ENCODE measurements around the gene HTR4. TPM values are rescaled to one million over a fixed set of nuclear protein-coding genes. Genes with fewer than 3 reads are reported as not detected.

The HTR4 gene
- total and polyA plus RNA-seq, 2 donors (not counting 3 experiments of a cell fraction or from before 2014, with no cell fraction given) = not detected

DNA sequence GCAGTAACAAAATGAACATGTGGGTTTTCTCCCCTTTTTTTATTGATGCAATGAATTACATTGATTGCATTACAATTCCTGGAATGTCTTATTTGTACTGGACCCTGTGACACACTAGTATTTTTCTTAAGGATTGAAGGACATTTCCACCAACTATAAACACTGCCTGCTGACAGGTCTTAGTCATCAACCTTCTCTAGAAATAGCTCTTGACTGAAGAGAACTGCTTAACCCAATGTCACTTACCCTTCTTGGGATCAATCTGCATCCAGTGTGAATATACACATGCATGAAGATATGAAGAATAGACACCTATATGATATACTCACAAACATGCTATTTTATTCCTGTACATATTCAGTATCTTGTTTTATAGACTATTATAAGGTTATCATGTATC, 140.0 kb downstream of the HTR4 start:
- H3K27me3 ChIP-seq (ENCODE audit: control insufficient read depth in 2 of 2, insufficient read depth in 2 of 2, low read length in 2 of 2) = peaks cover 0 to 2% of the 10 kb centered on the region in 2 experiments
- CTCF ChIA-PET = no interaction called here

DNA sequence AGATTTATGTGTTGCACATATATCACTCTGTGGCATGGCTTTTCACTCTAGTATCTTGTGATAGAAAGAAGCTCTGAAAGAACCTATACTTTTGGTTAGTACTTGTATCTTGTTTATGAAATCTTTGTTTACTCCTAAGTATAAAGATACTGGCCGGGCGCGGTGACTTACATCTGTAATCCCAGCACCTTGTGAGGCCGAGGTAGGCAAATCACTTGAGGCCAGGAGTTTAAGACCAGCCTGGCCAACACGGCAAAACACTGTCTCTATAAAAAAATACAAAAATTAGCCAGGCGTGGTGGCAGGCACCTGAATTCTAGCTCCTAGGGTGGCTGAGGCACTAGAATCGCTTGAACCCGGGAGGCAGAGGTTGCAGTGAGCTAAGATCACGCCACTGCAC, 141.8 kb downstream of the HTR4 start:
- FAIRE-seq = no peak
- no peak overlapping the region for H2AFZ ChIP-seq (ENCODE audit: low read depth, low read length)
- H3K4me3 ChIP-seq (replicated peaks in 1 of 3; ENCODE audit: insufficient read depth in 1 of 3, low read depth in 1 of 3, low read length in 3 of 3) = no peak overlapping the region
- POLR2A ChIA-PET = no interaction called here
- no peaks in the 10 kb centered on the region for H3K9me3 ChIP-seq (replicated peaks; ENCODE audit: control insufficient read depth, insufficient read depth, low read length)
- no peaks in the 10 kb centered on the region for H3K36me3 ChIP-seq (ENCODE audit: control insufficient read depth in 2 of 2, extremely low read depth in 1 of 2, insufficient read depth in 2 of 2, low read length in 2 of 2)
- no peaks in the 10 kb centered on the region for H4K20me1 ChIP-seq (replicated peaks; ENCODE audit: control insufficient read depth, extremely low read depth, insufficient read depth, low read length)
- H3K9me1 ChIP-seq (replicated peaks; ENCODE audit: control insufficient read depth, extremely low read depth, insufficient read depth, low read length) = no peaks in the 10 kb centered on the region
- peaks cover 2% of the 10 kb centered on the region in 2 experiments for H3K27me3 ChIP-seq (ENCODE audit: control insufficient read depth in 2 of 2, insufficient read depth in 2 of 2, low read length in 2 of 2)
- no peak for TF ChIP-seq FOS (IDR thresholded peaks at IDR 0.05; ENCODE audit: borderline replicate concordance, insufficient read depth, low read length)
- TF ChIP-seq EZH2 (IDR thresholded peaks at IDR 0.05; ENCODE audit: borderline replicate concordance, low read depth, low read length, severe bottlenecking) = no peak
- TF ChIP-seq, protein P1, sequence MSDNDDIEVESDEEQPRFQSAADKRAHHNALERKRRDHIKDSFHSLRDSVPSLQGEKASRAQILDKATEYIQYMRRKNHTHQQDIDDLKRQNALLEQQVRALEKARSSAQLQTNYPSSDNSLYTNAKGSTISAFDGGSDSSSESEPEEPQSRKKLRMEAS (IDR thresholded peaks at IDR 0.05; ENCODE audit: insufficient read depth, insufficient read length) = no peak
- TF ChIP-seq MYC (IDR thresholded peaks at IDR 0.05; ENCODE audit: low read depth, low read length) = no peak
- TF ChIP-seq POLR2A (IDR thresholded peaks at IDR 0.05; ENCODE audit: low read depth, low read length) = no peak
- no peak for TF ChIP-seq JUN (IDR thresholded peaks at IDR 0.05; ENCODE audit: borderline replicate concordance, insufficient read depth, insufficient read length, low read depth)
- no peak for TF ChIP-seq GATA2 (IDR thresholded peaks at IDR 0.05; ENCODE audit: insufficient read depth, insufficient read length, low read depth, low read length)
- TF ChIP-seq, protein P2, sequence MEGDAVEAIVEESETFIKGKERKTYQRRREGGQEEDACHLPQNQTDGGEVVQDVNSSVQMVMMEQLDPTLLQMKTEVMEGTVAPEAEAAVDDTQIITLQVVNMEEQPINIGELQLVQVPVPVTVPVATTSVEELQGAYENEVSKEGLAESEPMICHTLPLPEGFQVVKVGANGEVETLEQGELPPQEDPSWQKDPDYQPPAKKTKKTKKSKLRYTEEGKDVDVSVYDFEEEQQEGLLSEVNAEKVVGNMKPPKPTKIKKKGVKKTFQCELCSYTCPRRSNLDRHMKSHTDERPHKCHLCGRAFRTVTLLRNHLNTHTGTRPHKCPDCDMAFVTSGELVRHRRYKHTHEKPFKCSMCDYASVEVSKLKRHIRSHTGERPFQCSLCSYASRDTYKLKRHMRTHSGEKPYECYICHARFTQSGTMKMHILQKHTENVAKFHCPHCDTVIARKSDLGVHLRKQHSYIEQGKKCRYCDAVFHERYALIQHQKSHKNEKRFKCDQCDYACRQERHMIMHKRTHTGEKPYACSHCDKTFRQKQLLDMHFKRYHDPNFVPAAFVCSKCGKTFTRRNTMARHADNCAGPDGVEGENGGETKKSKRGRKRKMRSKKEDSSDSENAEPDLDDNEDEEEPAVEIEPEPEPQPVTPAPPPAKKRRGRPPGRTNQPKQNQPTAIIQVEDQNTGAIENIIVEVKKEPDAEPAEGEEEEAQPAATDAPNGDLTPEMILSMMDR (IDR thresholded peaks at IDR 0.05; ENCODE audit: extremely low read depth in 1 of 2, insufficient read depth in 1 of 2, low read depth in 1 of 2, low read length in 2 of 2) = no peak
- no peak for TF ChIP-seq POLR2AphosphoS5 (IDR thresholded peaks at IDR 0.05; ENCODE audit: insufficient read depth, low read depth, low read length)
- H3K79me2 ChIP-seq (ENCODE audit: control insufficient read depth, insufficient read depth, low read length) = no peaks in the 10 kb centered on the region
- dilution Hi-C loops (cut with MboI; ENCODE audit: extremely low pct_ligation_motif_present, low sequenced_read_pairs) (no loop called here), intact Hi-C loops (cut with micrococcal nuclease) (no loop called here)
- H3K27ac ChIP-seq (ENCODE audit: insufficient read depth, low read depth, low read length) = no peak overlapping the region
- no peaks in the 10 kb centered on the region for H3K4me1 ChIP-seq (ENCODE audit: control insufficient read depth, extremely low read depth, insufficient read depth, low read length)
- CTCF ChIA-PET = interaction anchor here (1.5 kb wide), 1 partner anchor 14 kb away, joined by 3 read pairs; no protein-coding TSS in a partner anchor
- no peak overlapping the region for H3K4me2 ChIP-seq (ENCODE audit: insufficient read depth, low read length)
- H3K9ac ChIP-seq (replicated peaks; ENCODE audit: extremely low read depth, insufficient read depth, low read length) = no peak overlapping the region
- BruUV-seq (replicated peaks) = no TSS peak
- no peak for DNase-seq (ENCODE audit: low read depth, low spot score)

More for the DNA sequence above, 140.0 kb downstream of the HTR4 start:
- intact Hi-C loops (cut with micrococcal nuclease) = no loop called here
- no TSS peak for BruUV-seq (replicated peaks)
- Histone ChIP-seq H3K79me2 (ENCODE audit: control insufficient read depth, insufficient read depth, low read length) (no peaks in the 10 kb centered on the region), H3K27ac (ENCODE audit: insufficient read depth, low read depth, low read length) (no peak overlapping the region), H2AFZ (ENCODE audit: low read depth, low read length) (no peak overlapping the region), H3K4me3 (replicated peaks in 1 of 3; ENCODE audit: insufficient read depth in 1 of 3, low read depth in 1 of 3, low read length in 3 of 3) (no peak overlapping the region), H3K9me1 (replicated peaks; ENCODE audit: control insufficient read depth, extremely low read depth, insufficient read depth, low read length) (no peaks in the 10 kb centered on the region), H4K20me1 (replicated peaks; ENCODE audit: control insufficient read depth, extremely low read depth, insufficient read depth, low read length) (no peaks in the 10 kb centered on the region), H3K9ac (replicated peaks; ENCODE audit: extremely low read depth, insufficient read depth, low read length) (no peak overlapping the region), H3K9me3 (replicated peaks; ENCODE audit: control insufficient read depth, insufficient read depth, low read length) (no peaks in the 10 kb centered on the region), H3K36me3 (ENCODE audit: control insufficient read depth in 2 of 2, extremely low read depth in 1 of 2, insufficient read depth in 2 of 2, low read length in 2 of 2) (no peaks in the 10 kb centered on the region), H3K4me1 (ENCODE audit: control insufficient read depth, extremely low read depth, insufficient read depth, low read length) (no peaks in the 10 kb centered on the region), H3K4me2 (ENCODE audit: insufficient read depth, low read length) (no peak overlapping the region)
- DNase-seq (ENCODE audit: low read depth, low spot score) = no peak
- dilution Hi-C loops (cut with MboI; ENCODE audit: extremely low pct_ligation_motif_present, low sequenced_read_pairs) = no loop called here
- no peak for FAIRE-seq
- TF ChIP-seq POLR2A (IDR thresholded peaks at IDR 0.05; ENCODE audit: low read depth, low read length) = no peak
- TF ChIP-seq EZH2 (IDR thresholded peaks at IDR 0.05; ENCODE audit: borderline replicate concordance, low read depth, low read length, severe bottlenecking) = no peak
- TF ChIP-seq JUN (IDR thresholded peaks at IDR 0.05; ENCODE audit: borderline replicate concordance, insufficient read depth, insufficient read length, low read depth) = no peak
- POLR2A ChIA-PET = no interaction called here
